Activated B cell treated with CpG ODN at 0.5 μM for 24 hours (primary cell): ENCODE measurements around the gene SNRPE. TPM values are rescaled to one million over a fixed set of nuclear protein-coding genes. Genes with fewer than 3 reads are reported as not detected.
"Not testable (repeated sequence)": the region's sequence is repeated elsewhere in the genome, so short reads cannot be mapped to it uniquely, and the experiment has no call there.

Experiments
- ATAC-seq: fragments of 200-7000 bp; cut with Tn5 transposase; one replicate; pipeline ENCODE4 v1.10.0; 2021; ENCODE audit warnings: low read depth, mild to moderate bottlenecking, moderate library complexity
- CTCF ChIA-PET: fragments of 350-600 bp; sonication (Branson Sonifier 250); formaldehyde crosslinking; loops from one replicate; lab custom pipeline; 2021; ENCODE audit warnings: antibody characterized with exemption; lab: Charles Lee
- POLR2A ChIA-PET: fragments of 350-600 bp; sonication (Branson Sonifier 250); formaldehyde crosslinking; loops from one replicate; lab custom pipeline; 2021; ENCODE audit warnings: antibody characterized with exemption; lab: Charles Lee
- DNase-seq: peaks from one replicate; pipeline ENCODE4 v3.0.0; 2022
- H3K27ac Mint-ChIP-seq: one replicate; pipeline ENCODE4 v1.8.0; 2020; ENCODE audit warnings: mixed read lengths
- H3K27me3 Mint-ChIP-seq: one replicate; pipeline ENCODE4 v1.8.0; 2021; ENCODE audit warnings: mixed read lengths
- H3K36me3 Mint-ChIP-seq: one replicate; pipeline ENCODE4 v1.8.0; 2021; ENCODE audit warnings: low read depth, mixed read lengths
- H3K4me1 Mint-ChIP-seq: one replicate; pipeline ENCODE4 v1.8.0; 2021; ENCODE audit warnings: mixed read lengths
- H3K4me3 Mint-ChIP-seq: one replicate; pipeline ENCODE4 v1.8.0; 2020; ENCODE audit warnings: mild to moderate bottlenecking, mixed read lengths
- H3K9me3 Mint-ChIP-seq: one replicate; pipeline ENCODE4 v1.8.0; 2020; ENCODE audit warnings: mixed read lengths
- intact Hi-C: fragments of 100-400 bp; cut with micrococcal nuclease; formaldehyde crosslinking; loops from one replicate; pipeline ENCODE4 v1.15.1; 2024
- total RNA-seq: library from RNA; stranded (reverse); gene quantifications from 2 replicates; pipeline ENCODE4 v1.2.3, GENCODE V29; 2022
- TF ChIP-seq, protein P1 (sequence below): fragments of 200-600 bp; IDR thresholded peaks from one replicate; pipeline ENCODE4 v1.8.0; 2022; ENCODE audit warnings: antibody characterized with exemption, mild to moderate bottlenecking

SNRPE gene
- total RNA-seq, 1 donor from 2014 or later = 149 TPM

DNA sequence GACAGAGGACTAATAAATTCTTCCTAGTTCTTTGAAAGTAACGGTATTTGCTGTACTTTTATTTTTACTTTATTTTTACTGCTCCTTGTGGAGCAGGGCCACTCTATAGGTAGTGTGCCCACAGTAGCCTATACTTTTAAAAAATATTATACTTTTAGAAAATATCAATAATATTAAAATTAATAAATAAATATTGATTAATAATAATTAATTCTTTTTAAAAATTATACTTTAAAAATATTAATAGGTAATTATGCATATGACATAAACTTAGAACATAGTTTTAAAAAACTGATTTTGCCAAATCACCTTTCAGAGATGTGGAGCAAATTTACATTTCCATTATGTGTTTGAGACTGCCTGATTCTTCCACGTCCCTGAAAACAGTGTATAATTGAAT lies 35.2 kb upstream of the SNRPE start:
- H3K27ac Mint-ChIP-seq = no peak overlapping the region
- no peaks in the 10 kb centered on the region for H3K27me3 Mint-ChIP-seq
- ATAC-seq (no peak), DNase-seq (no peak)
- ChIA-PET POLR2A (no interaction called here), CTCF (no interaction called here)
- H3K9me3 Mint-ChIP-seq = no peaks in the 10 kb centered on the region
- H3K4me3 Mint-ChIP-seq = no peak overlapping the region
- TF ChIP-seq, protein P1, sequence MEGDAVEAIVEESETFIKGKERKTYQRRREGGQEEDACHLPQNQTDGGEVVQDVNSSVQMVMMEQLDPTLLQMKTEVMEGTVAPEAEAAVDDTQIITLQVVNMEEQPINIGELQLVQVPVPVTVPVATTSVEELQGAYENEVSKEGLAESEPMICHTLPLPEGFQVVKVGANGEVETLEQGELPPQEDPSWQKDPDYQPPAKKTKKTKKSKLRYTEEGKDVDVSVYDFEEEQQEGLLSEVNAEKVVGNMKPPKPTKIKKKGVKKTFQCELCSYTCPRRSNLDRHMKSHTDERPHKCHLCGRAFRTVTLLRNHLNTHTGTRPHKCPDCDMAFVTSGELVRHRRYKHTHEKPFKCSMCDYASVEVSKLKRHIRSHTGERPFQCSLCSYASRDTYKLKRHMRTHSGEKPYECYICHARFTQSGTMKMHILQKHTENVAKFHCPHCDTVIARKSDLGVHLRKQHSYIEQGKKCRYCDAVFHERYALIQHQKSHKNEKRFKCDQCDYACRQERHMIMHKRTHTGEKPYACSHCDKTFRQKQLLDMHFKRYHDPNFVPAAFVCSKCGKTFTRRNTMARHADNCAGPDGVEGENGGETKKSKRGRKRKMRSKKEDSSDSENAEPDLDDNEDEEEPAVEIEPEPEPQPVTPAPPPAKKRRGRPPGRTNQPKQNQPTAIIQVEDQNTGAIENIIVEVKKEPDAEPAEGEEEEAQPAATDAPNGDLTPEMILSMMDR = no peak
- intact Hi-C loops = no loop called here
- H3K36me3 Mint-ChIP-seq = peaks cover 79% of the 10 kb centered on the region
- peaks cover 7% of the 10 kb centered on the region for H3K4me1 Mint-ChIP-seq

DNA sequence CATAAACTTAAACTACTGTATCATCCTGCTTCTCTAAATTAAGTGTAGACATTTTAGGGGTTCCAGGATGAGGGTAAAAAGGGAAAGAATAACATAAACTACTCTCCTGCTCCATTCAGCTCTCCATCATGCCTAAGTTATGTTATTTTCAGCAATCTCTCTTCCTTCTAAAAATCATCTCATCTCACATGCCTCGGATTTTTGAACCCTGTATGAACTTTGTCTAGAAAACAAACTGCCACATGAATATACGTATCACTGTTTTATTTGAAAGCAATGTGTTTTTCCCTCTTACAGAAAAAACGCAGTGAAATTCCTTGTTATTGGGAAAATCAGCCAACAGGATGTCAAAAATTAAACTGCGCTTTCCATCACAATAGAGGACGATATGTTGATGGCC lies 33.4 kb upstream of the SNRPE start:
- Mint-ChIP-seq H3K4me3 (no peak overlapping the region), H3K4me1 (peaks cover 7% of the 10 kb centered on the region), H3K27ac (no peak overlapping the region), H3K9me3 (no peaks in the 10 kb centered on the region), H3K27me3 (no peaks in the 10 kb centered on the region), H3K36me3 (peaks cover 77% of the 10 kb centered on the region)
- ATAC-seq (no peak), DNase-seq (no peak)
- ChIA-PET CTCF (no interaction called here), POLR2A (no interaction called here)
- intact Hi-C loops = no loop called here
- TF ChIP-seq, protein P1 = no peak

DNA sequence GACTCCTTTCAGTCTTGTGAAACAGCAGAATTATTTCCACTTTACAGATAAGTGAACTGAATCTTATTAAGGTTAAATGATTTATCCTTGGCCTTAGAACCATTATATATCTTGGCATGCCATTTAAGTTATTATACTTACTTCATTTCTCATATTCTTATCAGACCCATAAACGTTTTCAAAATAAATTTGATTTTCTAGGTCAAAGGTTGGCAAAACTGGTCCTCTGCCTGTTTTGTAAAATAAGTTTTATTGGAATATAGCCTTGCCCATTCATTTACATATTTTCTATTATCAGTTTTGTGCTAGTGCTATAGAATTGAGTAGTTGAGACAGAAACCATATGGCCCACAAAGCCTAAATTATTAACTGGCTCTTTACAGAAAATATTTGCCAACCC lies 32.9 kb upstream of the SNRPE start:
- DNase-seq = no peak
- no peak for ATAC-seq
- Mint-ChIP-seq H3K9me3 (no peaks in the 10 kb centered on the region), H3K27me3 (no peaks in the 10 kb centered on the region), H3K4me3 (no peak overlapping the region), H3K27ac (no peak overlapping the region), H3K4me1 (peaks cover 7% of the 10 kb centered on the region), H3K36me3 (peaks cover 74% of the 10 kb centered on the region)
- ChIA-PET POLR2A (no interaction called here), CTCF (no interaction called here)
- intact Hi-C loops = no loop called here
- TF ChIP-seq, protein P1 = no peak

GRCh38 chr1:203829247-203829646 lies 32.2 kb upstream of the SNRPE start:
- H3K27me3 Mint-ChIP-seq, H3K4me1 Mint-ChIP-seq, H3K4me3 Mint-ChIP-seq, H3K9me3 Mint-ChIP-seq, POLR2A ChIA-PET, DNase-seq, ATAC-seq, intact Hi-C loops, CTCF ChIA-PET: not testable (repeated sequence)
- peak overlapping the region; percentile 38 for H3K27ac Mint-ChIP-seq
- peaks cover 76% of the 10 kb centered on the region for H3K36me3 Mint-ChIP-seq

DNA sequence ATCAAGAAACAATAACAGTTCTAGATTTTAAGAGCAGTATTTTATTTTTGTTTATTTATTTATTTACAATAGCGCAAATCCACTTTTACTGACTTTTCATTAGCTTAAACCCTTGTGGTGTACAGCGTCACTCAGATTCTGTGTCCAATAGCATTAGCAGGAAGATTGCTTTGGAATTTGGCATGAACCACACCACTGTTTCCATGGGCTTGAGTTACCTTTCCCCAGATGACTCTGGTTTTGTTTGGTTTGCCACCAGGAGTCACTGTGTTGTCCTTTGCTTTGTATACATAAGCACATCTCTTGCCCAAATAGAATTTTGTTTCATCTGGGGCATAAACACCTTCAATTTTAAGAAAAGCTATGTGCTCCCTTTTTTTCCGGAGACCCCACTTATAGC lies 25.9 kb upstream of the SNRPE start:
- H3K27me3 Mint-ChIP-seq = no peaks in the 10 kb centered on the region
- H3K36me3 Mint-ChIP-seq = peaks cover 84% of the 10 kb centered on the region
- CTCF ChIA-PET = no interaction called here
- DNase-seq = no peak
- ATAC-seq = no peak
- no peaks in the 10 kb centered on the region for H3K4me1 Mint-ChIP-seq
- intact Hi-C loops = no loop called here
- H3K9me3 Mint-ChIP-seq = no peaks in the 10 kb centered on the region
- H3K27ac Mint-ChIP-seq = no peak overlapping the region
- POLR2A ChIA-PET = no interaction called here
- H3K4me3 Mint-ChIP-seq = no peak overlapping the region
- TF ChIP-seq, protein P1 = no peak

DNA sequence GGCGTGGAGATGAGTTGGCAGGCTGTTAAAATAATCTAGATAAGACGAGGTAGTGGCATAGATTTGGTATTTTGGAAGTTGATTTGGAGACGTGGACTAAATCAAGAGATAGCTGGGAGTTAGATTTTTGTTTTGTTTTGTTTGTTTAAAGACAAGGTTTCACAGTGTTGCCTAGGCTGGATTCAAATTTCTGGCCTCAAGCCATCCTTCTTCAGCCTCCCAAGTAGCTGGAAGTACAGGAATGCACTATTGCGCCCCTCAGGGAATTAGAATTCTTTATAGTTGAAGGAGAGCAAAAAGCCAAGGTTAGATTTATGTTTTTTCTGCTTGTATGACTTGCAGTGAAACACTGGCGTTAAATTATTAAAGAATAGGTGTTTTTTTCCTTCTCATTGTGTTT lies 22.3 kb upstream of the SNRPE start:
- ChIA-PET CTCF (no interaction called here), POLR2A (no interaction called here)
- TF ChIP-seq, protein P1 = no peak

More for the DNA sequence above, 22.3 kb upstream of the SNRPE start:
- no peaks in the 10 kb centered on the region for H3K27me3 Mint-ChIP-seq
- H3K36me3 Mint-ChIP-seq = peaks cover 86% of the 10 kb centered on the region
- no peak for DNase-seq
- no peaks in the 10 kb centered on the region for H3K4me1 Mint-ChIP-seq
- no peak overlapping the region for H3K27ac Mint-ChIP-seq
- intact Hi-C loops = no loop called here
- H3K9me3 Mint-ChIP-seq = no peaks in the 10 kb centered on the region
- no peak overlapping the region for H3K4me3 Mint-ChIP-seq
- ATAC-seq = no peak
